ENCODE results near the gene TENM4.

- TF ChIP-seq CTCF (IDR thresholded peaks at IDR 0.05): no peak
- no peak for TF ChIP-seq POLR2A (IDR thresholded peaks at IDR 0.05)
Observed at GRCh38 chr11:79074547-79074946, 366.3 kb downstream of the TENM4 start.
